Body of pancreas (tissue), 4 donors: ENCODE data around the gene GRIK3. TPM values are rescaled to one million over a fixed set of nuclear protein-coding genes. Genes with fewer than 3 reads are reported as not detected.

Experiments used
- ATAC-seq: fragments of 150-250 bp; one replicate; pipeline ENCODE4 v1.9.1; 2016
- DNase-seq, 4 donors: peaks; one replicate each; pipeline ENCODE4 v3.0.0-alpha.2; 2019
- H3K27ac ChIP-seq, 4 donors: fragments of 200-600 bp; sonication (generic); 1 replicate in 3 of 4; 2 replicates in 1 of 4; pipeline versions ENCODE4 v1.5.1 to v1.6.1; 2016 to 2019; ENCODE audit warnings: mild to moderate bottlenecking in 1 of 4, mixed read lengths in 1 of 4, moderate library complexity in 1 of 4
- H3K27me3 ChIP-seq, 2 donors: fragments of 200-600 bp; sonication (generic); one replicate each; pipeline ENCODE4 v1.6.0; 2016; ENCODE audit warnings: mild to moderate bottlenecking in 1 of 2
- H3K36me3 ChIP-seq, 2 donors: fragments of 200-600 bp; sonication (generic); replicated peaks in 1 of 2; 2 replicates each; pipeline ENCODE4 v1.5.1; 2016; ENCODE audit warnings: low read depth in 2 of 2; ENCODE audit not compliant: insufficient read depth in 1 of 2
- H3K4me1 ChIP-seq: fragments of 200-600 bp; sonication (generic); one replicate; pipeline ENCODE4 v1.6.0; 2016
- H3K4me3 ChIP-seq, 2 donors: fragments of 200-600 bp; sonication (generic); 1 replicate in 1 of 2; 2 replicates in 1 of 2; pipeline ENCODE4 v1.5.1; 2016 to 2019
- H3K9me3 ChIP-seq, 3 donors: fragments of 200-600 bp; sonication (generic); 1 replicate in 2 of 3; 2 replicates in 1 of 3; pipeline ENCODE4 v1.5.1; 2016
- CTCF ChIP-seq, 7 experiments: fragments of 450-650 bp in 4 of 7; fragments of 200-600 bp in 3 of 7; sonication (generic) in 3 of 7; IDR thresholded peaks; one replicate each; pipeline ENCODE4 v1.5.1; 2016 to 2019; ENCODE audit warnings: antibody characterized with exemption in 7 of 7
- POLR2A ChIP-seq, 3 donors: fragments of 450-650 bp; IDR thresholded peaks; one replicate each; pipeline ENCODE4 v1.6.1; 2016; ENCODE audit warnings: antibody characterized with exemption in 3 of 3, mild to moderate bottlenecking in 2 of 3
- WGBS, 2 donors: methylation state at CpG; one replicate each; pipeline ENCODE4 v1.1.5; 2017; 5-methylcytosine and 5-hydroxymethylcytosine counted together
- intact Hi-C: fragments of 100-400 bp; cut with DNase I; formaldehyde crosslinking; loops from one replicate; pipeline ENCODE4 v1.15.1; 2023
- total RNA-seq, 2 donors: library from RNA; depleted of rRNA; stranded (reverse); fragments of >200 nt; gene quantifications; one replicate each; pipeline ENCODE4 v1.1.0, GENCODE V29; 2016

The GRIK3 gene
- total RNA-seq, 2 donors from 2014 or later = under 0.01 to 0.99 TPM

GRCh38 chr1:36796106-36796590 is 238.2 kb downstream of the GRIK3 start:
- no peak for TF ChIP-seq POLR2A (IDR thresholded peaks at IDR 0.05)
- no peak for TF ChIP-seq CTCF (IDR thresholded peaks at IDR 0.05)
- no peaks in the 10 kb centered on the region for H3K4me1 ChIP-seq
- WGBS, 2 donors = 60 to 62% methylated on average over 5 of the region's 5 CpGs
- H3K27ac ChIP-seq = no peak overlapping the region
- no peak for ATAC-seq
- H3K9me3 ChIP-seq = no peaks in the 10 kb centered on the region
- no peak for DNase-seq
- H3K27me3 ChIP-seq = no peaks in the 10 kb centered on the region
- intact Hi-C loops = no loop called here
- no peaks in the 10 kb centered on the region for H3K36me3 ChIP-seq
- no peak overlapping the region for H3K4me3 ChIP-seq

GRCh38 chr1:36794460-36794859 is 239.9 kb downstream of the GRIK3 start:
- 69 to 77% methylated on average over 3 of the region's 3 CpGs for WGBS, 2 donors

GRCh38 chr1:36793452-36793851 is 240.9 kb downstream of the GRIK3 start:
- H3K27ac ChIP-seq = no peak overlapping the region
- H3K9me3 ChIP-seq = no peaks in the 10 kb centered on the region
- no peak overlapping the region for H3K4me3 ChIP-seq
- ATAC-seq = no peak
- H3K4me1 ChIP-seq = no peaks in the 10 kb centered on the region
- H3K27me3 ChIP-seq = no peaks in the 10 kb centered on the region
- intact Hi-C loops = no loop called here
- no peak for TF ChIP-seq POLR2A (IDR thresholded peaks at IDR 0.05)
- TF ChIP-seq CTCF (IDR thresholded peaks at IDR 0.05) = no peak
- no peaks in the 10 kb centered on the region for H3K36me3 ChIP-seq
- no peak for DNase-seq

More at GRCh38 chr1:36794460-36794859, 239.9 kb downstream of the GRIK3 start:
- no peaks in the 10 kb centered on the region for H3K27me3 ChIP-seq
- ATAC-seq (no peak), DNase-seq (no peak)
- no peak overlapping the region for H3K4me3 ChIP-seq
- TF ChIP-seq POLR2A (IDR thresholded peaks at IDR 0.05) (no peak), CTCF (IDR thresholded peaks at IDR 0.05) (no peak)
- no peaks in the 10 kb centered on the region for H3K36me3 ChIP-seq
- H3K9me3 ChIP-seq = no peaks in the 10 kb centered on the region
- intact Hi-C loops = no loop called here
- no peaks in the 10 kb centered on the region for H3K4me1 ChIP-seq
- no peak overlapping the region for H3K27ac ChIP-seq

GRCh38 chr1:36792292-36792691 is 242.0 kb downstream of the GRIK3 start:
- Histone ChIP-seq H3K36me3 (no peaks in the 10 kb centered on the region), H3K27me3 (no peaks in the 10 kb centered on the region), H3K27ac (no peak overlapping the region), H3K4me3 (no peak overlapping the region), H3K4me1 (no peaks in the 10 kb centered on the region), H3K9me3 (no peaks in the 10 kb centered on the region)
- no peak for ATAC-seq
- intact Hi-C loops = no loop called here
- 49 to 50% methylated on average over 5 to 8 of the region's 8 CpGs for WGBS, 2 donors
- no peak for DNase-seq
- no peak for TF ChIP-seq CTCF (IDR thresholded peaks at IDR 0.05)

- 50 to 57% methylated on average over 10 of the region's 10 CpGs for WGBS, 2 donors
- ATAC-seq = no peak
Observed at GRCh38 chr1:36790191-36790590, 244.1 kb downstream of the GRIK3 start.

More at GRCh38 chr1:36790191-36790590, 244.1 kb downstream of the GRIK3 start:
- TF ChIP-seq CTCF (IDR thresholded peaks at IDR 0.05) (no peak), POLR2A (IDR thresholded peaks at IDR 0.05) (no peak)
- H3K36me3 ChIP-seq = no peaks in the 10 kb centered on the region
- DNase-seq = no peak
- no peaks in the 10 kb centered on the region for H3K9me3 ChIP-seq
- H3K27ac ChIP-seq = no peak overlapping the region
- intact Hi-C loops = no loop called here
- H3K4me3 ChIP-seq = no peak overlapping the region
- H3K4me1 ChIP-seq = no peaks in the 10 kb centered on the region
- H3K27me3 ChIP-seq = no peaks in the 10 kb centered on the region
